Rectal smooth muscle tissue (tissue), 1 donor: ENCODE results near the gene PELI2.

Experiments used
- H3K27ac ChIP-seq: one replicate; pipeline ENCODE4 v1.7.0; 2013; ENCODE audit warnings: low read depth, low read length, inconsistent platforms
- H3K27me3 ChIP-seq: one replicate; pipeline ENCODE4 v1.7.0; 2013; ENCODE audit warnings: low read length; ENCODE audit not compliant: control insufficient read depth, insufficient read depth
- H3K36me3 ChIP-seq: one replicate; pipeline ENCODE4 v1.7.0; 2013; ENCODE audit warnings: low read length; ENCODE audit not compliant: control insufficient read depth, insufficient read depth
- H3K4me1 ChIP-seq: one replicate; pipeline ENCODE4 v1.7.0; 2013; ENCODE audit warnings: low read length; ENCODE audit not compliant: control insufficient read depth, insufficient read depth
- H3K4me3 ChIP-seq: one replicate; pipeline ENCODE4 v1.7.0; 2013; ENCODE audit warnings: low read length
- H3K9ac ChIP-seq: one replicate; pipeline ENCODE4 v1.7.0; 2013; ENCODE audit warnings: low read length

Gene PELI2

DNA sequence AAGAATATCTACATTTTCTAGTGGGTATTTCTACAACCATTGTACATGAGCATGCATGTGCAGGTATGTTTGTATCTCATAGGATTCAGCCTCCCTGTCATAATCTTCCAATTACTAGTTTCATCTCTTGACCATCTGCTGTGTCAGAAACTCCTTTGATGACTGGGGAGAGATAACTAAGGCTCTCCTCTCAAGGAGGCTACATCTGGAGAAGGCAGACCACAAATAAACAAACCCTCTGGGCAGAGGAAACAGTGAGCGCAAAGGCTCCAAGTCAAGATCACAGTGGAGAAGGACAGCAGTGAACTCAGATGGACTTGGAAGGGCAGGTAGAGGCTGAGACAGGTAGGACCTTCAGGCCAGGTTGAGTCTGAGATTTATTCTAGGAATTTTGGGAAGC is 166.4 kb downstream of the PELI2 start:
- Histone ChIP-seq H3K27me3 (no peaks in the 10 kb centered on the region), H3K9ac (no peak overlapping the region), H3K4me3 (no peak overlapping the region), H3K4me1 (no peaks in the 10 kb centered on the region), H3K27ac (no peak overlapping the region), H3K36me3 (no peaks in the 10 kb centered on the region)

DNA sequence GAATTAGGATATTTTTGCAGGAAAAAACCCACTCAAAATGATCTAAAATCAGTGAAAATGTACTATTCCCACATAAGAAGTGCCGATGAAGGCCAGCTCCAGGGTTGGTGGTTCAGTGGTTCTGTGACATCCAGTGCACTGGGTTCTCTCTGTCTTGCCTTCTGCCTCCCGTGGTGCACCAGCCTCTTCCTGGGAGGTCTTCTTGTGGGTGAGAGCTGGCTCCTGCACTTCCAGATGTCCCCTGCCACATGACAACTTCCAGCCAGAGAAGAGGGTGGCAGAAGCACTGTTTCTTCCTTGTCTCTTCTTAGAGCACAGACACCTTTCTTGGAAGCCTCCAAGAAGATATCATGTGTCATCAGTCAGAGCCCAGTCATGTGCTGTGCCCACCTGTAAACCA is 170.9 kb downstream of the PELI2 start:
- H3K9ac ChIP-seq, result no peak overlapping the region
- H3K27ac ChIP-seq, result no peak overlapping the region
- peaks cover 5% of the 10 kb centered on the region for H3K36me3 ChIP-seq
- H3K4me1 ChIP-seq, result no peaks in the 10 kb centered on the region
- H3K27me3 ChIP-seq, result no peaks in the 10 kb centered on the region
- no peak overlapping the region for H3K4me3 ChIP-seq

DNA sequence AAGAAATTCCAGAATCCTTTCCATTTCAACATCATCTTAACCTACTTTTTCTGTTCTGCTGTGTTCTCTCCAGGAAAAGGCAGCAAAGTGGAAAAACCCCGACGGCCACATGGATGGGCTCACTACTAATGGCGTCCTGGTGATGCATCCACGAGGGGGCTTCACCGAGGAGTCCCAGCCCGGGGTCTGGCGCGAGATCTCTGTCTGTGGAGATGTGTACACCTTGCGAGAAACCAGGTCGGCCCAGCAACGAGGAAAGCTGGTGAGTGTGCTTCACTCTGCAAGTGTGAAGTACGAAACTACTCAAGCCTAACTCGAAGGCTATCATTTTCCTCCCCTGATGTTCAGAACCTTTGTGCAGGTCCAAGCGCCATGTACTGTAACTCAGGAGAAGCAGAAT is 172.0 kb downstream of the PELI2 start:
- Histone ChIP-seq H3K4me3 (no peak overlapping the region), H3K27ac (no peak overlapping the region), H3K27me3 (no peaks in the 10 kb centered on the region), H3K36me3 (peaks cover 5% of the 10 kb centered on the region), H3K9ac (no peak overlapping the region), H3K4me1 (no peaks in the 10 kb centered on the region)

DNA sequence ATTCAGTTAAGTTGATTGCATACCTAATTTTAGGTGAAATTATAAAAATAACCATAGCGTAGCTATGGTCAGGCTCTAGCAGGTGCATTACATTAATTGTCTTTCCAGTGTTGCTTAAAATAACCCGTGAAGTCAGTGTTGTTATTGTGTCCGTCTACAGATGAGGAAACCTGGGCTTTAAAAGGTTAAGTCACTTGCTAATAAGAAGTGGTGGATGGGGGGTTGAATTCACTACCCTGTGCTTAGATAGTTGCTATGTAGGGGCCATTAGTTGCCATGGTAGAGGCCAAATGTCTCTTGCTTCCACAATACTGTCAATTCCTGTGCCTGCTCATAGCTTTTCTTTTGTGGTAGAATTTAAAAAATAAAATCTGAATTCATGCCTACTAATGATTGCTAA is 174.8 kb downstream of the PELI2 start:
- Histone ChIP-seq H3K36me3 (peaks cover 5% of the 10 kb centered on the region), H3K27ac (no peak overlapping the region), H3K27me3 (no peaks in the 10 kb centered on the region), H3K4me3 (no peak overlapping the region), H3K4me1 (no peaks in the 10 kb centered on the region), H3K9ac (no peak overlapping the region)

DNA sequence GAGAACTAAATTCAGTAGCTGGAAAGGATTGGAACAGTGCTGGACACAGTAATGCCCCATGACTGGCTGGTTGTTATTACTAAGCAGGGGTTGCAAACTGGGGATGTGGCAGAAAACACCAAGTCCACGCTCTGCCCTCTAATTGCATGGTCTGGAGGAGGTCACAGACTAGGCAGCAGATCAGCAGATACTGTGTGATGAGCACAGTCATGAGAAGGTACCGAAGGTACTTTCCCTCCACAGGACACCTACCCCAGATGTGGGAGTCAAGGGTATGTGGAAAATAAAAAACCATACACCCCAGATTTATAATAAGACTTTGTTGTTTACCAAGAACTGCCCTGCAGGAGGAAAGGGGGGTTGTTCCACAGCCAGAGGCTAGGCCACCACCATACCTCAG is 175.3 kb downstream of the PELI2 start:
- H3K27me3 ChIP-seq, result no peaks in the 10 kb centered on the region
- no peak overlapping the region for H3K4me3 ChIP-seq
- no peak overlapping the region for H3K27ac ChIP-seq
- no peaks in the 10 kb centered on the region for H3K4me1 ChIP-seq
- no peak overlapping the region for H3K9ac ChIP-seq
- H3K36me3 ChIP-seq, result peaks cover 5% of the 10 kb centered on the region

DNA sequence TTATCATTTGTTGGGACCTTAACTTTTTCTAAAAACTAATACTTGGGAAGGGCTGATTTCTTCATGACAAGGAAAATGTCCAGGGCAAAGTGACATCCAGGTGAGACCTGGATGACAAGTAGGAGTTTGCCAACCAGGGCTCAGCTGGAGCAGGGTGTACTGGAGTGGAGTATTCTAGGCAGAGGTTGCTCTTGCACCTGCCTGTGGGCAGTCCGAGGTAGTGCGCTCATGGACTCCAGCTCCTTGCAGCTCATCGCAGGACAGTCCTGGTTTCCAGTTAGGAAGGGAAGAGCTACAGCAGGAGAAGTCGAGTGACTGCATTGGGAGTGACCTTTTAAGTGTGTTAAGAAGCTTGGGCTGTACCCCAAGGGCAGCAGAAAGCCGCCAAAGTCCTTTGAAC is 175.9 kb downstream of the PELI2 start:
- no peaks in the 10 kb centered on the region for H3K4me1 ChIP-seq

DNA sequence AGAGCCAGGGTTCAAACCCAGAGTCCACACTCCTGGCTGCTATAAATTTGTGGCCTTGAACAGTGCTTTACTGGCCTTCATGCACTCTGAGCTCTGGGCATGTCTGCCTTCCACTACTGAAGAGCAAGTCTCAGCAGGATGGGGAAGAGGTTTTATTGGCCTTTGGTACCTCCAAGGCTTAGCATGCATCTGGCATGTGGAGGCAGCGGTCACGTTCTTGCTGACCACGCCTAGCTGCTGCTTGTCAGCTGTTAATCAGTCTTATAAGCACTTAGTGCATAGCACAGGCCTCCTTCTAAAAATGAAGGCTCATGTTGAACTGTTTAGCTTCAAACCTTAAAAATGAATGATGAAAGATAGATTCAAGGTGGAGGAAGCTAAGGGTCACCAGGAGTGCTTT is 177.5 kb downstream of the PELI2 start:
- Histone ChIP-seq H3K9ac (no peak overlapping the region), H3K27ac (no peak overlapping the region), H3K4me1 (no peaks in the 10 kb centered on the region), H3K36me3 (no peaks in the 10 kb centered on the region), H3K27me3 (no peaks in the 10 kb centered on the region), H3K4me3 (no peak overlapping the region)

More for the DNA sequence above, 175.9 kb downstream of the PELI2 start:
- H3K4me3 ChIP-seq, result no peak overlapping the region
- no peaks in the 10 kb centered on the region for H3K27me3 ChIP-seq
- H3K9ac ChIP-seq, result no peak overlapping the region
- no peak overlapping the region for H3K27ac ChIP-seq
- H3K36me3 ChIP-seq, result peaks cover 5% of the 10 kb centered on the region

DNA sequence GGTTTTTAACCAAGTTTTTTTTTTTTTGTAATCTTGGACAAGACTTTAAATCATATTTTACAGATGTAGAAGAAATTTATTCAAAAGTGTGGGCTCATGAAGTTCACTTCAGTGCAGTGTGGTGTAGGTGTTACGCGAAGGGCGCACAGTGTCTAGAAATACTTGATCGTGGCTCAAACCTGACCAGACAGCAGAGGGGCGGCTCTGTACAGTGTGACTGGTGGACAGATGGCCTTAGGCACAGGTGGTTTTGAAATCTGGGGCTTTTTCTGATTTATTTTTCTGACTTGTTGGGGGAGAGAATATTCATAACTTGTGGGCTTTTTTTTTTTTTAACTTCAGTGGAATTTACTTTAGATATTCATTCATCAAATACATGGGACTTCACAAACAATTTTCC is 179.2 kb downstream of the PELI2 start:
- no peaks in the 10 kb centered on the region for H3K36me3 ChIP-seq
- no peak overlapping the region for H3K9ac ChIP-seq
- no peaks in the 10 kb centered on the region for H3K4me1 ChIP-seq
- H3K27me3 ChIP-seq, result no peaks in the 10 kb centered on the region
- no peak overlapping the region for H3K4me3 ChIP-seq
- H3K27ac ChIP-seq, result no peak overlapping the region

DNA sequence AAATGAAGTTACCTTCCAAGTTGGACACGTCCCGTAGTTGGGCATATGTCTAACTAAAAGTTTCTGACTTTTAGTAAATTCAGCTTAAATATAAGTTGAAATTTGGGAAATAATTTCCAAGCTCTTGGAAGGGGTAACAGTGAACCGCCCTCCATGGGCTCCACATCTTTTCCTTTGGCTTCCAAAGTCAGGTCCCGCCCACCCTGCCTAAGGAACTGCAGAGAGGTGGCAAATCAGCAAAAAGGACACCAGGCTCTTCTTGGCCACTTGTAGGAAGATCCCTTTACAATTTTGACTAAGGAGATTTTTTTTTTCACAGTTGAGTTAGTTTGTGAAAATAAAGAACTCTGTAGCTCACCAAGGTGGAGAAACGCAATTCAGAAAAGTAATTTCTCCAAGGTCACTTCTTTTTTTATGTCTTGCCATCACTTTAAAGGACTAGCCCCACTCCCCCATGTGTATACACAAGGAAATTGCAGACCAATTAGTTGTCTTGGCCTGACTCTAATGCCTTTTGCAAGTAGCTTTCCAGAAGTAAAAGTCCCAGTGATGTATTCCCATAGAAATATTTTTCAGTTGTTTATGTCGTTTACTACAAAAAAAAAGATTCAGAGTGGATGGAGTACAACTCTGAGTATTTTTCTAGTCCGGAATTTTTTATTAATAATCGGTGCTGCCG is 181.2 kb downstream of the PELI2 start:
- H3K4me1 ChIP-seq, result no peaks in the 10 kb centered on the region
- no peak overlapping the region for H3K27ac ChIP-seq
- H3K9ac ChIP-seq, result no peak overlapping the region
- no peaks in the 10 kb centered on the region for H3K27me3 ChIP-seq
- H3K4me3 ChIP-seq, result no peak overlapping the region
- H3K36me3 ChIP-seq, result no peaks in the 10 kb centered on the region

DNA sequence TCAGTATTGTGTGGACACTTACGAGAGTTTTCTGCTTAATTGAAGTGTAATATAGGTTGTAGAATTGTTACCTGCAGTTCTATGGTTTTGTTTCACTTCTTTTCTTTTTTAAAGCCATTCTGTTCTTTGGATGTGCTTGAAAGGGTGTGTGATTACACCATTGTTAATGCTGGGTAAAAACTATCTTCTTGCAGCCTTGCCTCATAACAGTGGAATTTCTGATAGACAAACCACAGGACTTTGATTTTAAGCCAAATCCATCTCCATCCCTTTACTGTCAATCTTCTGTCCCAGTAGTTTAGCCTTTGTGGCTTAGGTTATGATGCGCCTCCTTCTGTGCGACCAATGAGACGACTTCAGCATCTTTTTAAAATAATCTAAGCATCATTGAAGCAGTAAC is 182.3 kb downstream of the PELI2 start:
- no peaks in the 10 kb centered on the region for H3K27me3 ChIP-seq
- H3K9ac ChIP-seq, result no peak overlapping the region
- no peaks in the 10 kb centered on the region for H3K36me3 ChIP-seq
- H3K27ac ChIP-seq, result no peak overlapping the region
- H3K4me1 ChIP-seq, result no peaks in the 10 kb centered on the region
- H3K4me3 ChIP-seq, result no peak overlapping the region

DNA sequence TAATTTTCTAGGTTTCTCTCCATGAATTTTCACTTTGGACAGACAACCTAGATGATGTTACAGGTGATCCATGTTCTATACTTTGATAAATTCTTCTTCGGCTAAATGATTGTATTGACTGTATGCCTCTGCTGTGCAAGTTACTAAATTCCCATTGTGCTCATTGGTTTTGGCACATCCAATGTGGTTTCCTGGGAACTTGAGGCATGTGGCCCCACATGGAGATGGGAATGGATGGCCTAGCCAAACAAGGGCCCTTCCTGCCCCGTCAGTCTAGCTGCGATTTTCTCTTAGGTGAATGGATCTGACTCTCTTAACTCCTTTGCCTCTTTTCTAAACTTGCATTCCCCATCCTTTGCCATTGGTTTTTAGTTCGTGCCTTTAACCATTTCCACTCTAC is 186.2 kb downstream of the PELI2 start:
- Histone ChIP-seq H3K4me3 (no peak overlapping the region), H3K27me3 (no peaks in the 10 kb centered on the region), H3K27ac (no peak overlapping the region), H3K4me1 (no peaks in the 10 kb centered on the region), H3K36me3 (no peaks in the 10 kb centered on the region), H3K9ac (no peak overlapping the region)

DNA sequence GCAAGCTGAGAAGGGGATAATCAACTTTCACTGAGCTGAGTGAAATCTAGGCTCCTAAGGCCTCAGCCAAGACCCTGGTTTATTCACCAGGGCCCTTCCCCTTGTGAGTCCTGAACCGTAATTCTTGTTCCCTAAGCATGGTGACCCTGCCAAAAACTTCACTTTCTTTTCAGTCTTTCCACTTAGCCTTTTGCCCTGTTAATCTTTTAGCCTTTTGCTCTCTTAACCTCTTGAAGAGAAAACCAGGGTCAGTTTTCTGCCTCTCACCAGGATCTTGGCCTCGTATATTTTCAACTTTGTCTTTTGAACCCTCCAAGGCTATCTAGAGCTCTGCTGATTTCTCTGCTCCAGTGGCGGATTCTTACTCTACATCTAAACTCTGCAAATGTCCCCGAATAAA is 191.0 kb downstream of the PELI2 start:
- no peak overlapping the region for H3K9ac ChIP-seq
- no peak overlapping the region for H3K27ac ChIP-seq
- H3K4me3 ChIP-seq, result no peak overlapping the region
- no peaks in the 10 kb centered on the region for H3K4me1 ChIP-seq
- no peaks in the 10 kb centered on the region for H3K36me3 ChIP-seq
- H3K27me3 ChIP-seq, result no peaks in the 10 kb centered on the region

DNA sequence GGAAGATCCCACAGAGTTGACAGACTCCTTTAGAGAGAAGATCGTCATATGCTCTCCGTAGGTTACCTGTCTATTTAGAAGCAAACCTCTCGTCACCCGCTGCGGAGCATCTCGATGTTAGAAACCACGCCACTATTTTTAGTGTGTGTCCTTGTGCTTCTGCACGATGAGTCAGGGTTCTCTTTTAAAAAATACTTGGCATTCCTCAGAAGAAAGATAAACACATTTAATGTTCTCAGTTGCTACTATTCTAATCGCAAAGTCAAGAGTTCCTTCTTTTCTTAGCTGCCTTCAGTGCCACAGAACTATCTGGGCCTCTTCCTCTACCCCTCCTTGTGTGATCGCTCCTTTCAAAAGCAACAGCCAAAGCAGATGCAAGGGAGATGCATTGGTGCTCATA is 192.4 kb downstream of the PELI2 start:
- Histone ChIP-seq H3K36me3 (no peaks in the 10 kb centered on the region), H3K9ac (no peak overlapping the region), H3K27me3 (no peaks in the 10 kb centered on the region), H3K4me3 (no peak overlapping the region), H3K27ac (no peak overlapping the region), H3K4me1 (no peaks in the 10 kb centered on the region)
